HG02973 (cell line): ENCODE data around the gene PTK7.

Experiments
- ATAC-seq: cut with Tn5 transposase; IDR thresholded peaks from one replicate; pipeline ENCODE4 v1.9.1; 2021; ENCODE audit warnings: moderate library complexity; ENCODE audit not compliant: unreplicated experiment

The PTK7 gene

GRCh38 chr6:43082806-43083655 is 6.9 kb downstream of the PTK7 start:
- ATAC-seq, result no peak

- ATAC-seq, result peak; percentile 54
These were observed 10.0 kb downstream of the PTK7 start for GRCh38 chr6:43086022-43086658.

- ATAC-seq, result no peak
These were observed 12.5 kb downstream of the PTK7 start for GRCh38 chr6:43088654-43089056.

- no peak for ATAC-seq
These were observed 13.4 kb downstream of the PTK7 start for GRCh38 chr6:43089467-43089866.

- ATAC-seq, result no peak
These were observed 13.9 kb downstream of the PTK7 start for GRCh38 chr6:43089874-43090558.

- ATAC-seq, result no peak
These were observed 14.4 kb downstream of the PTK7 start for GRCh38 chr6:43090559-43090956.

GRCh38 chr6:43091020-43091419 is 14.9 kb downstream of the PTK7 start:
- ATAC-seq, result no peak

- ATAC-seq, result no peak
These were observed 15.4 kb downstream of the PTK7 start for GRCh38 chr6:43091436-43091991.

- no peak for ATAC-seq
These were observed 16.5 kb downstream of the PTK7 start for GRCh38 chr6:43092635-43093034.

GRCh38 chr6:43093436-43094289 is 17.5 kb downstream of the PTK7 start:
- no peak for ATAC-seq

- ATAC-seq, result no peak
These were observed 19.8 kb downstream of the PTK7 start for GRCh38 chr6:43095939-43096338.

- ATAC-seq, result no peak
These were observed 20.5 kb downstream of the PTK7 start for GRCh38 chr6:43096451-43097097.

- ATAC-seq, result no peak
These were observed 21.0 kb downstream of the PTK7 start for GRCh38 chr6:43097098-43097489.

- ATAC-seq, result no peak
These were observed 21.4 kb downstream of the PTK7 start for GRCh38 chr6:43097502-43097901.

GRCh38 chr6:43101497-43101896 is 25.4 kb downstream of the PTK7 start:
- no peak for ATAC-seq

GRCh38 chr6:43103253-43103876 is 27.3 kb downstream of the PTK7 start:
- no peak for ATAC-seq

GRCh38 chr6:43105538-43106222 is 29.6 kb downstream of the PTK7 start:
- ATAC-seq, result no peak

- ATAC-seq, result no peak
These were observed 31.4 kb downstream of the PTK7 start for GRCh38 chr6:43107344-43108062.
